ENCODE measurements around the gene TNFAIP1.
A peak's percentile ranks its signal among the peaks of the same experiment; 100 is the strongest.

TNFAIP1 gene

DNA sequence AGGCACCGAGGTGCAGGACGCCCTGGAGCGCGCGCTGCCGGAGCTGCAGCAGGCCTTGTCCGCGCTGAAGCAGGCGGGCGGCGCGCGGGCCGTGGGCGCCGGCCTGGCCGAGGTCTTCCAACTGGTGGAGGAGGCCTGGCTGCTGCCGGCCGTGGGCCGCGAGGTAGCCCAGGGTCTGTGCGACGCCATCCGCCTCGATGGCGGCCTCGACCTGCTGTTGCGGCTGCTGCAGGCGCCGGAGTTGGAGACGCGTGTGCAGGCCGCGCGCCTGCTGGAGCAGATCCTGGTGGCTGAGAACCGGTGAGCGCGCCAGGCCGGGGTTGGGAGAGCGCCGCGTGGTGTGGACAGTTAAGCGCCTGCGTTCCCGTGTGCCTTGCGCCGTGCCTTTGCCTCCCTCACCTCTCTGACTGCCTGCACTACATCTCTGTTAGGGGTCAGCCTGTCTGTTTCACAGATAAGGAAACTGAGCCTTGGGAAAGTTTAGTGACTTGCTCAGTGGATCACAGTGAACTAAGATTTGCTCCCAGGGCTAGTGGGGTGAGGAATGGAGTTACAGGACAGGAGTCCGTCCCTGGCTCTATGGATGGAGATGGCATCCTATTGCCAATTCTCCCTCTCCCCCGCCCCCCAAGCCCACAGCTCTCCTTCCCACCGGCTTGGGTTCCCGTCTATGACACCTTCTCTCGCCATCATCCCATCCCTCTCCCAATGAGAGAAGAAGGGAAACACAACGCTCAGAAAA is 36.8 kb downstream of the TNFAIP1 start:
- peak overlapping the region; percentile 85 for H3K4me3 ChIP-seq (ENCODE audit: low read depth, low read length)
- TF ChIP-seq, protein P1, sequence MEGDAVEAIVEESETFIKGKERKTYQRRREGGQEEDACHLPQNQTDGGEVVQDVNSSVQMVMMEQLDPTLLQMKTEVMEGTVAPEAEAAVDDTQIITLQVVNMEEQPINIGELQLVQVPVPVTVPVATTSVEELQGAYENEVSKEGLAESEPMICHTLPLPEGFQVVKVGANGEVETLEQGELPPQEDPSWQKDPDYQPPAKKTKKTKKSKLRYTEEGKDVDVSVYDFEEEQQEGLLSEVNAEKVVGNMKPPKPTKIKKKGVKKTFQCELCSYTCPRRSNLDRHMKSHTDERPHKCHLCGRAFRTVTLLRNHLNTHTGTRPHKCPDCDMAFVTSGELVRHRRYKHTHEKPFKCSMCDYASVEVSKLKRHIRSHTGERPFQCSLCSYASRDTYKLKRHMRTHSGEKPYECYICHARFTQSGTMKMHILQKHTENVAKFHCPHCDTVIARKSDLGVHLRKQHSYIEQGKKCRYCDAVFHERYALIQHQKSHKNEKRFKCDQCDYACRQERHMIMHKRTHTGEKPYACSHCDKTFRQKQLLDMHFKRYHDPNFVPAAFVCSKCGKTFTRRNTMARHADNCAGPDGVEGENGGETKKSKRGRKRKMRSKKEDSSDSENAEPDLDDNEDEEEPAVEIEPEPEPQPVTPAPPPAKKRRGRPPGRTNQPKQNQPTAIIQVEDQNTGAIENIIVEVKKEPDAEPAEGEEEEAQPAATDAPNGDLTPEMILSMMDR (IDR thresholded peaks at IDR 0.05; ENCODE audit: borderline replicate concordance, insufficient read depth, low read depth, low read length) = no peak

DNA sequence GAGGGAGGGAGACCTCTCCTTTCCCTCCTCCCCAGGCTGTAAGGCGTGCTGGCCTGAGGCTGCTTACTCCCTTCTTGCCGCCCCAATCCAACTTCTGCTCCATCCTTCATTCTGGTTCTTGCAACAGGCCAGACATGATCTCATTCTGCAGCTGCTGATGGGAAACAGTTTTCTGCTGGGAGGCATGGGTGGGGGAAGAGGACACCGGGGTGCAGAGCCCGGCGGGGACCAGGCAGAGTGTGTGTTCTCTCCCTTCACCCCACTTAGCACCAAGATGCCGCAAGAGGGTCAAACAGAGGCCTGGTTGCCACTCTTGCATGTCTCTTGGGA is 37.3 kb downstream of the TNFAIP1 start:
- TF ChIP-seq, protein P1 (IDR thresholded peaks at IDR 0.05; ENCODE audit: borderline replicate concordance, insufficient read depth, low read depth, low read length) = no peak
- peak overlapping the region; percentile 85 for H3K4me3 ChIP-seq (ENCODE audit: low read depth, low read length)

DNA sequence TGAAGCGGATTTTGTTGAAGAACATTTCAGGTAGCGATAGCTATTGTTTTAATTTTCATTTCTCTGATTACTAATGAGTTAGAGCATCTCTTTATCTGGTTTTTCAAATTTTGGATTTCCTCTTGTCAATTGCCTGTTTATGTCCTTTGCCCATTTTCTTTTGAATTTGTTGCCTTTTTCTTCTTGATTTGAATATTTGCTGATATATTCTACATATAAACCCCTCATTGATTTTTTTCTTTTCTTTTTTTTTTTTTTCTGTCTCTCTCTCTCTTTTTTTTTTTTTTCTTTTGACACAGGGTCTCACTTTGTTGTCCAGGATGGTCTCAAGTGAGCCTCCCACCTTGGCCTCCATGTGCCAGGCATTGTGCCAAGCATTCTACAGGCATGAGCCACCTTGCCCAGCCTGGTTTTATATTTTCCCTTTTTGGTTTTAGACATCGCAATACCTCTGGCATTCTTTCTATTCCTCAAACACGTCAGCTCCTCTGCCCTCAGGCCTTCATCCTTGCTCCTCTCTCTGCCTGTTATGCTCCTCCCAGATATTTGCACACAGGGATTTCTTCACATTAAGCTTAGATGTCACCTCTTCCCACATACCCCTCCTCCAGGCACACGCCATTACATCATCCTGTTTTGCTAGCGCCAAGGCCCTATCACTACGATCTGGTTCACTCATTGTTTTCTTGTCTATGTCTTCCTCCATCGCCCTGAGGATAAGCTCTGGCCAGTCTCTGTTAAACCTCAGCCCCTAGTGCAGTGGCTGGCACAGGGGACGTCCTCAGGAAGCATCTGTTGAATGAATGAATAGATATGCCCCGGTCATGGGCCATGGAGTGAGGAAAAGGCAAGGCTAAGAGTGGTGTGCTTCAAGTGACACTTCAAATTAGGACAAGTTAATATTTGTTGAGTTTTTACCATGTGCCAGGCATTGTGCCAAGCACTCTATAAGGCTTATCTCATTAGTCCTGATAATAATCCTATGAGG is 44.5 kb downstream of the TNFAIP1 start:
- H3K4me3 ChIP-seq (ENCODE audit: low read depth, low read length) = no peak overlapping the region
- TF ChIP-seq, protein P1 (IDR thresholded peaks at IDR 0.05; ENCODE audit: borderline replicate concordance, insufficient read depth, low read depth, low read length) = no peak

DNA sequence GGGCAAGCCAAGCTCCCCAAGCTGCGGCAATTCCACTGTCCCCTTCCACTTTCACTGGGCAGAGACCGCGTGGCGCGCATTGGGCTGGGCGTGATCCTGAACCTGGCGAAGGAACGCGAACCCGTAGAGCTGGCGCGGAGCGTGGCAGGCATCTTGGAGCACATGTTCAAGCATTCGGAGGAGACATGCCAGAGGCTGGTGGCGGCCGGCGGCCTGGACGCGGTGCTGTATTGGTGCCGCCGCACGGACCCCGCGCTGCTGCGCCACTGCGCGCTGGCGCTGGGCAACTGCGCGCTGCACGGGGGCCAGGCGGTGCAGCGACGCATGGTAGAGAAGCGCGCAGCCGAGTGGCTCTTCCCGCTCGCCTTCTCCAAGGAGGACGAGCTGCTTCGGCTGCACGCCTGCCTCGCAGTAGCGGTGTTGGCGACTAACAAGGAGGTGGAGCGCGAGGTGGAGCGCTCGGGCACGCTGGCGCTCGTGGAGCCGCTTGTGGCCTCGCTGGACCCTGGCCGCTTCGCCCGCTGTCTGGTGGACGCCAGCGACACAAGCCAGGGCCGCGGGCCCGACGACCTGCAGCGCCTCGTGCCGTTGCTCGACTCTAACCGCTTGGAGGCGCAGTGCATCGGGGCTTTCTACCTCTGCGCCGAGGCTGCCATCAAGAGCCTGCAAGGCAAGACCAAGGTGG is 45.7 kb downstream of the TNFAIP1 start:
- TF ChIP-seq, protein P1 (IDR thresholded peaks at IDR 0.05; ENCODE audit: borderline replicate concordance, insufficient read depth, low read depth, low read length) = peak; percentile 67
- peak overlapping the region; percentile 21 for H3K4me3 ChIP-seq (ENCODE audit: low read depth, low read length)

DNA sequence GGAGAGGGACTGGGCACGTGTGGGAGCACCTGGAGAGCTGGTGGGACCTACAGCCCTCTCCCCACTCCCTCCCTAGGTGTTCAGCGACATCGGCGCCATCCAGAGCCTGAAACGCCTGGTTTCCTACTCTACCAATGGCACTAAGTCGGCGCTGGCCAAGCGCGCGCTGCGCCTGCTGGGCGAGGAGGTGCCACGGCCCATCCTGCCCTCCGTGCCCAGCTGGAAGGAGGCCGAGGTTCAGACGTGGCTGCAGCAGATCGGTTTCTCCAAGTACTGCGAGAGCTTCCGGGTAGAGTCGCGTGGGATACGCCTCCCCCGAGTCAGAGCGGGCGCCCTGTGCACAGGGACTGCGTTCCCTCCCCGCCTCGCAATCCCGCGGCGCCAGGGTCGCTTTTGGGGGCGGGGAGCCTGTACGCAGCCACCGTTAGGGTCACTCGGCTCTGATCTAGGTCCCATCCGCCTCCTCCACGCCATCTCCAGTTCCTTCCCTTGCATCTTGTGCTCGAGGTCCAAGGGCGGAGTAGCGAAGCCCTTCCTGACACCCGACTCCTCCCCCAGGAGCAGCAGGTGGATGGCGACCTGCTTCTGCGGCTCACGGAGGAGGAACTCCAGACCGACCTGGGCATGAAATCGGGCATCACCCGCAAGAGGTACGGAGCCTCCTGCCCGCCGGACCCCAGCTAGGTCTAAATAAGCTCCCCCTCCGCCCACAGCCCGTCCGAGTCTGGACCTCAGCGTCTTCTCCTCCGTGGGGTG is 48.9 kb downstream of the TNFAIP1 start:
- TF ChIP-seq, protein P1 (IDR thresholded peaks at IDR 0.05; ENCODE audit: borderline replicate concordance, insufficient read depth, low read depth, low read length) = no peak
- H3K4me3 ChIP-seq (ENCODE audit: low read depth, low read length) = peak overlapping the region; percentile 71

DNA sequence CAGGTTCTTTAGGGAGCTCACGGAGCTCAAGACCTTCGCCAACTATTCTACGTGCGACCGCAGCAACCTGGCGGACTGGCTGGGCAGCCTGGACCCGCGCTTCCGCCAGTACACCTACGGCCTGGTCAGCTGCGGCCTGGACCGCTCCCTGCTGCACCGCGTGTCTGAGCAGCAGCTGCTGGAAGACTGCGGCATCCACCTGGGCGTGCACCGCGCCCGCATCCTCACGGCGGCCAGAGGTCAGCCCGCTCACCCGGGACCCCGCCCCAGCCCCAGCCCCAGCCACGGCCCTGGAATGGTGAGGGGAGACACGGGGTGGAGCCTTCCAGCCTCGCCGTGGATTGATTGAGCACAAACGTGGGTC is 49.5 kb downstream of the TNFAIP1 start:
- TF ChIP-seq, protein P1 (IDR thresholded peaks at IDR 0.05; ENCODE audit: borderline replicate concordance, insufficient read depth, low read depth, low read length) = no peak
- peak overlapping the region; percentile 71 for H3K4me3 ChIP-seq (ENCODE audit: low read depth, low read length)

All from GM12875 (cell line).